Panc1 (cell line): ENCODE measurements around the gene ANKMY2. TPM values are rescaled to one million over a fixed set of nuclear protein-coding genes. Genes with fewer than 3 reads are reported as not detected.

Experiments
- ATAC-seq: fragments of 200-7000 bp; cut with Tn5 transposase; 2 replicates; pipeline ENCODE4 v1.9.1; 2020; ENCODE audit warnings: mild to moderate bottlenecking, moderate library complexity
- BruUV-seq: library from RNA; stranded (reverse); fragments of 400-500 nt; replicated peaks from 2 replicates; lab custom pipeline; 2021; lab: Mats Ljungman, UMichigan
- CTCF ChIA-PET: fragments of 300-600 bp; sonication (Branson Sonifier 250); formaldehyde crosslinking; loops from one replicate; lab custom pipeline; 2022; ENCODE audit warnings: antibody characterized with exemption; lab: Charles Lee
- POLR2A ChIA-PET: fragments of 300-600 bp; sonication (Branson Sonifier 250); formaldehyde crosslinking; loops from one replicate; lab custom pipeline; 2022; ENCODE audit warnings: antibody characterized with exemption; lab: Charles Lee
- DNase-seq: peaks from one replicate; pipeline ENCODE4 v3.0.0-alpha.2; 2010; ENCODE audit warnings: low read depth, low spot score
- H3K27ac ChIP-seq: 2 replicates; pipeline ENCODE4 v1.5.1; 2011; ENCODE audit warnings: mild to moderate bottlenecking, low read length, inconsistent platforms
- H3K27me3 ChIP-seq: fragments of 200-500 bp; sonication (Bioruptor generic); 2 replicates; pipeline ENCODE4 v1.6.0; 2014; ENCODE audit warnings: low read length, inconsistent platforms; ENCODE audit not compliant: control insufficient read depth, insufficient read depth
- H3K36me3 ChIP-seq: fragments of 200-500 bp; sonication (Bioruptor generic); 2 replicates; pipeline ENCODE4 v1.5.1; 2014; ENCODE audit warnings: inconsistent platforms, mild to moderate bottlenecking, low read length, moderate library complexity; ENCODE audit not compliant: control insufficient read depth, insufficient read depth
- H3K4me1 ChIP-seq: 2 replicates; pipeline ENCODE4 v1.5.1; 2011; ENCODE audit warnings: inconsistent platforms, mild to moderate bottlenecking, low read length, moderate library complexity; ENCODE audit not compliant: control insufficient read depth, insufficient read depth
- H3K4me3 ChIP-seq, 2 experiments: 2 replicates each; pipeline ENCODE4 v1.5.1; 2011 to 2012; ENCODE audit warnings: low read depth in 2 of 2, low read length in 2 of 2, mild to moderate bottlenecking in 2 of 2, inconsistent platforms in 1 of 2, moderate library complexity in 1 of 2
- H3K9me3 ChIP-seq: fragments of 200-500 bp; sonication (Bioruptor generic); 2 replicates; pipeline ENCODE4 v1.5.1; 2014; ENCODE audit warnings: low read depth, mild to moderate bottlenecking, inconsistent platforms, low read length, moderate library complexity; ENCODE audit not compliant: control insufficient read depth, insufficient read depth
- POLR2AphosphoS5 ChIP-seq: IDR thresholded peaks from 2 replicates; pipeline ENCODE4 v1.6.1; 2012; ENCODE audit warnings: mild to moderate bottlenecking, low read depth, low read length, moderate library complexity
- REST ChIP-seq, 2 experiments: IDR thresholded peaks; 2 replicates each; pipeline ENCODE4 v1.6.1; 2011 to 2012; ENCODE audit warnings: low read depth in 2 of 2, control low read depth in 1 of 2, low read length in 1 of 2, mild to moderate bottlenecking in 1 of 2, moderate library complexity in 1 of 2; ENCODE audit not compliant: insufficient read depth in 1 of 2
- SIN3A ChIP-seq: IDR thresholded peaks from 2 replicates; pipeline ENCODE4 v1.6.1; 2012; ENCODE audit warnings: low read depth, mild to moderate bottlenecking, low read length, moderate library complexity, borderline replicate concordance; ENCODE audit not compliant: insufficient read depth
- TCF7L2 ChIP-seq: IDR thresholded peaks from 2 replicates; pipeline ENCODE4 v1.6.1; 2011; ENCODE audit warnings: mild to moderate bottlenecking, low read depth, low read length, inconsistent platforms
- in situ Hi-C: cut with HindIII; loops from 2 replicates; pipeline ENCODE4 v1.10.0; 2016; ENCODE audit warnings: low sequenced_read_pairs, low pct_unique_long_range_greater_than_20kb
- intact Hi-C: fragments of 100-400 bp; cut with micrococcal nuclease; formaldehyde crosslinking; loops from one replicate; pipeline ENCODE4 v1.10.0; 2022; ENCODE audit not compliant: unreplicated experiment
- total RNA-seq: library from RNA; stranded (reverse); gene quantifications from one replicate; pipeline ENCODE4 v1.2.1, GENCODE V29; 2021; ENCODE audit not compliant: unreplicated experiment
- TF ChIP-seq, protein P1 (sequence below): fragments of 450-650 bp; IDR thresholded peaks from 2 replicates; pipeline ENCODE4 v1.5.1; 2017; ENCODE audit warnings: mild to moderate bottlenecking

ANKMY2 gene
- total RNA-seq, 1 experiment from 2014 or later, result 18.6 TPM

GRCh38 chr7:16590424-16590823, 55.1 kb downstream of the ANKMY2 start:
- DNase-seq (no peak), ATAC-seq (no peak)
- intact Hi-C loops (no loop called here), in situ Hi-C loops (no loop called here)
- BruUV-seq, result no TSS peak
- Histone ChIP-seq H3K9me3 (no peaks in the 10 kb centered on the region), H3K4me1 (no peaks in the 10 kb centered on the region), H3K4me3 (no peak overlapping the region), H3K36me3 (no peaks in the 10 kb centered on the region), H3K27me3 (no peaks in the 10 kb centered on the region), H3K27ac (no peak overlapping the region)
- POLR2A ChIA-PET, result no interaction called here
- no peak for TF ChIP-seq TCF7L2
- TF ChIP-seq POLR2AphosphoS5, result no peak
- TF ChIP-seq, protein P1, sequence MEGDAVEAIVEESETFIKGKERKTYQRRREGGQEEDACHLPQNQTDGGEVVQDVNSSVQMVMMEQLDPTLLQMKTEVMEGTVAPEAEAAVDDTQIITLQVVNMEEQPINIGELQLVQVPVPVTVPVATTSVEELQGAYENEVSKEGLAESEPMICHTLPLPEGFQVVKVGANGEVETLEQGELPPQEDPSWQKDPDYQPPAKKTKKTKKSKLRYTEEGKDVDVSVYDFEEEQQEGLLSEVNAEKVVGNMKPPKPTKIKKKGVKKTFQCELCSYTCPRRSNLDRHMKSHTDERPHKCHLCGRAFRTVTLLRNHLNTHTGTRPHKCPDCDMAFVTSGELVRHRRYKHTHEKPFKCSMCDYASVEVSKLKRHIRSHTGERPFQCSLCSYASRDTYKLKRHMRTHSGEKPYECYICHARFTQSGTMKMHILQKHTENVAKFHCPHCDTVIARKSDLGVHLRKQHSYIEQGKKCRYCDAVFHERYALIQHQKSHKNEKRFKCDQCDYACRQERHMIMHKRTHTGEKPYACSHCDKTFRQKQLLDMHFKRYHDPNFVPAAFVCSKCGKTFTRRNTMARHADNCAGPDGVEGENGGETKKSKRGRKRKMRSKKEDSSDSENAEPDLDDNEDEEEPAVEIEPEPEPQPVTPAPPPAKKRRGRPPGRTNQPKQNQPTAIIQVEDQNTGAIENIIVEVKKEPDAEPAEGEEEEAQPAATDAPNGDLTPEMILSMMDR, result no peak
- no peak for TF ChIP-seq SIN3A
- no peak for TF ChIP-seq REST (IDR thresholded peaks at IDR 0.05; ENCODE audit: insufficient read depth in 1 of 2, low read depth in 2 of 2, low read length in 1 of 2)
- CTCF ChIA-PET, result no interaction called here

DNA sequence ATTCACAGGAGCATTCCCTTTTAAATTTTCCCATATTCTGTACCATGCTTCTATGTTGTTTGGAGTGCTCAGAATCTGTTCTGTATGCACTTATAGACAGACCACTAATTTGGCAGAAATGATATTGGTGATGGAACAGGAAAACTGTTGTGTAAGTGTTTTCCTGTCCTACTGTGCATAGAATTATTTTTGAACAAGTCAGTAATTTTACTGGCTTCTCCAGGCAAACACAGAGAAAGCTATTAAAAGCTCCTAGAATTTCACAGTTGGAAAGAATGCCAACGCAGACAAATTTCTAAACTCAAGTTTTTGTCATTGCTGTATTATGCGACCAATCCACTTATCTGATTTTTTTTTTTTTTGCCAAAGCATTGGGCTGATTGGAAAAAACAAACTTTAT, 55.7 kb downstream of the ANKMY2 start:
- TF ChIP-seq TCF7L2, result no peak
- TF ChIP-seq POLR2AphosphoS5, result no peak
- no peak for TF ChIP-seq SIN3A
- TF ChIP-seq, protein P1, result no peak
- TF ChIP-seq REST (IDR thresholded peaks at IDR 0.05; ENCODE audit: insufficient read depth in 1 of 2, low read depth in 2 of 2, low read length in 1 of 2), result no peak
- Histone ChIP-seq H3K4me3 (no peak overlapping the region), H3K9me3 (no peaks in the 10 kb centered on the region), H3K27ac (no peak overlapping the region), H3K36me3 (no peaks in the 10 kb centered on the region), H3K27me3 (no peaks in the 10 kb centered on the region), H3K4me1 (no peaks in the 10 kb centered on the region)
- in situ Hi-C loops, result no loop called here
- no TSS peak for BruUV-seq
- intact Hi-C loops, result no loop called here
- DNase-seq (no peak), ATAC-seq (no peak)
- CTCF ChIA-PET, result no interaction called here
- POLR2A ChIA-PET, result no interaction called here
